Gastroesophageal sphincter (tissue), 4 donors: ENCODE measurements around the gene B4GALNT2. TPM values are rescaled to one million over a fixed set of nuclear protein-coding genes. Genes with fewer than 3 reads are reported as not detected.
"Not testable (repeated sequence)": the region's sequence is repeated elsewhere in the genome, so short reads cannot be mapped to it uniquely, and the experiment has no call there.

ENCODE experiments used
- ATAC-seq: fragments of 150-250 bp; one replicate; pipeline ENCODE4 v1.9.1; 2016; ENCODE audit warnings: mild to moderate bottlenecking, moderate library complexity
- H3K27ac ChIP-seq, 4 donors: fragments of 200-600 bp; sonication (generic) in 3 of 4; 1 replicate in 3 of 4; 2 replicates in 1 of 4; pipeline ENCODE4 v1.5.1; 2016 to 2019
- H3K27me3 ChIP-seq: fragments of 200-600 bp; sonication (generic); one replicate; pipeline ENCODE4 v1.5.1; 2019
- H3K36me3 ChIP-seq, 2 donors: fragments of 200-600 bp; sonication (generic); one replicate each; pipeline ENCODE4 v1.5.1; 2019; ENCODE audit warnings: control low read depth in 1 of 2
- H3K4me1 ChIP-seq, 3 donors: fragments of 200-600 bp; sonication (generic); 1 replicate in 2 of 3; 2 replicates in 1 of 3; pipeline ENCODE4 v1.5.1; 2016 to 2019; ENCODE audit warnings: control low read depth in 2 of 3
- H3K4me3 ChIP-seq, 2 donors: fragments of 200-600 bp; sonication (generic); one replicate each; pipeline ENCODE4 v1.5.1; 2019; ENCODE audit warnings: mild to moderate bottlenecking in 1 of 2, moderate library complexity in 1 of 2
- H3K9me3 ChIP-seq, 3 donors: fragments of 200-600 bp; sonication (generic); one replicate each; pipeline ENCODE4 v1.5.1; 2017 to 2019; ENCODE audit warnings: control low read depth in 2 of 3
- CTCF ChIP-seq, 4 experiments: fragments of 200-600 bp in 2 of 4; fragments of 450-650 bp in 2 of 4; sonication (generic) in 1 of 4; IDR thresholded peaks; one replicate each; pipeline ENCODE4 v1.5.1; 2017 to 2019; ENCODE audit warnings: antibody characterized with exemption in 4 of 4, mild to moderate bottlenecking in 2 of 4, moderate library complexity in 2 of 4
- EP300 ChIP-seq: sonication (generic); formaldehyde crosslinking; IDR thresholded peaks from one replicate; pipeline ENCODE4 v1.6.1; 2017; ENCODE audit warnings: antibody characterized with exemption, mild to moderate bottlenecking
- POLR2A ChIP-seq, 2 donors: fragments of 450-650 bp; IDR thresholded peaks; one replicate each; pipeline ENCODE4 v1.6.1; 2017; ENCODE audit warnings: antibody characterized with exemption in 2 of 2, mild to moderate bottlenecking in 2 of 2, moderate library complexity in 1 of 2
- POLR2AphosphoS5 ChIP-seq: sonication (generic); formaldehyde crosslinking; IDR thresholded peaks from one replicate; pipeline ENCODE4 v1.6.1; 2017; ENCODE audit warnings: antibody characterized with exemption
- WGBS, 2 donors: methylation state at CpG; one replicate each; pipeline ENCODE4 v1.1.5; 2018; ENCODE audit warnings: low coverage in 1 of 2; 5-methylcytosine and 5-hydroxymethylcytosine counted together
- total RNA-seq, 4 donors: library from RNA; depleted of rRNA; stranded (reverse); fragments of >200 nt; gene quantifications; one replicate each; pipeline ENCODE4 v1.1.0, GENCODE V29; 2016

B4GALNT2 gene
- total RNA-seq, 4 donors from 2014 or later: not detected

- Histone ChIP-seq H3K36me3 (no peaks in the 10 kb centered on the region), H3K27ac (no peak overlapping the region), H3K27me3 (peaks cover 71% of the 10 kb centered on the region), H3K4me1 (no peaks in the 10 kb centered on the region), H3K4me3 (no peak overlapping the region), H3K9me3 (no peaks in the 10 kb centered on the region)
- no peak for ATAC-seq
- 86 to 94% methylated on average over 4 to 6 of the region's 7 CpGs for WGBS, 2 donors
- no peak for TF ChIP-seq POLR2AphosphoS5
- no peak for TF ChIP-seq EP300
- TF ChIP-seq POLR2A (IDR thresholded peaks at IDR 0.05): no peak
- TF ChIP-seq CTCF (IDR thresholded peaks at IDR 0.05): no peak
These were observed 43.5 kb upstream of the B4GALNT2 start for GRCh38 chr17:49089094-49089493.

- H3K4me1 ChIP-seq: no peaks in the 10 kb centered on the region
- ATAC-seq: no peak
- 78 to 87% methylated on average over 3 to 5 of the region's 10 CpGs for WGBS, 2 donors
- H3K36me3 ChIP-seq: no peaks in the 10 kb centered on the region
- H3K9me3 ChIP-seq: no peaks in the 10 kb centered on the region
- no peak for TF ChIP-seq EP300
- TF ChIP-seq POLR2A (IDR thresholded peaks at IDR 0.05): no peak
- no peak for TF ChIP-seq CTCF (IDR thresholded peaks at IDR 0.05)
- TF ChIP-seq POLR2AphosphoS5: no peak
- no peak overlapping the region for H3K4me3 ChIP-seq
- H3K27me3 ChIP-seq: peaks cover 68% of the 10 kb centered on the region
- no peak overlapping the region for H3K27ac ChIP-seq
These were observed 41.5 kb upstream of the B4GALNT2 start for GRCh38 chr17:49090878-49091594.

GRCh38 chr17:49093131-49093530 lies 39.4 kb upstream of the B4GALNT2 start:
- Histone ChIP-seq H3K4me3 (no peak overlapping the region), H3K4me1 (no peaks in the 10 kb centered on the region), H3K36me3 (no peaks in the 10 kb centered on the region), H3K27me3 (peaks cover 47% of the 10 kb centered on the region), H3K27ac (no peak overlapping the region), H3K9me3 (no peaks in the 10 kb centered on the region)
- ATAC-seq: no peak
- WGBS, 2 donors: 56 to 68% methylated on average over 10 of the region's 10 CpGs
- TF ChIP-seq EP300: no peak
- TF ChIP-seq POLR2A (IDR thresholded peaks at IDR 0.05): no peak
- no peak for TF ChIP-seq CTCF (IDR thresholded peaks at IDR 0.05)
- TF ChIP-seq POLR2AphosphoS5: no peak

- H3K4me1 ChIP-seq: no peaks in the 10 kb centered on the region
- peaks cover 33% of the 10 kb centered on the region for H3K27me3 ChIP-seq
- ATAC-seq: no peak
- TF ChIP-seq CTCF (IDR thresholded peaks at IDR 0.05) (no peak), POLR2AphosphoS5 (no peak), POLR2A (IDR thresholded peaks at IDR 0.05) (no peak), EP300 (no peak)
- no peaks in the 10 kb centered on the region for H3K36me3 ChIP-seq
- no peak overlapping the region for H3K4me3 ChIP-seq
- H3K9me3 ChIP-seq: no peaks in the 10 kb centered on the region
- H3K27ac ChIP-seq: no peak overlapping the region
These were observed 32.0 kb upstream of the B4GALNT2 start for GRCh38 chr17:49100601-49101000.

GRCh38 chr17:49101054-49101534 lies 31.5 kb upstream of the B4GALNT2 start:
- no peak overlapping the region for H3K27ac ChIP-seq
- TF ChIP-seq CTCF (IDR thresholded peaks at IDR 0.05): no peak
- TF ChIP-seq POLR2A (IDR thresholded peaks at IDR 0.05): no peak
- no peak for TF ChIP-seq POLR2AphosphoS5
- no peak for TF ChIP-seq EP300
- 21 to 58% methylated on average over 3 to 4 of the region's 4 CpGs for WGBS, 2 donors
- no peaks in the 10 kb centered on the region for H3K36me3 ChIP-seq
- no peaks in the 10 kb centered on the region for H3K4me1 ChIP-seq
- H3K27me3 ChIP-seq: peaks cover 33% of the 10 kb centered on the region
- no peak for ATAC-seq
- H3K4me3 ChIP-seq: no peak overlapping the region
- H3K9me3 ChIP-seq: no peaks in the 10 kb centered on the region

- H3K9me3 ChIP-seq, H3K27ac ChIP-seq, H3K4me3 ChIP-seq, H3K36me3 ChIP-seq, ATAC-seq, H3K4me1 ChIP-seq: not testable (repeated sequence)
- H3K27me3 ChIP-seq: peaks cover 33% of the 10 kb centered on the region
- 92 to 100% methylated on average over 1 to 14 of the region's 14 CpGs for WGBS, 2 donors
These were observed 29.2 kb upstream of the B4GALNT2 start for GRCh38 chr17:49103360-49103759.
